ENCODE data around the gene MYL9. TPM values are rescaled to one million over a fixed set of nuclear protein-coding genes. Genes with fewer than 3 reads are reported as not detected.

MYL9 gene
- polyA plus RNA-seq, 2 of the 4 experiments (the other 2 are of a cell fraction), result 2.2 to 29.5 TPM

- ATAC-seq (no peak), DNase-seq (ENCODE audit: low read depth in 1 of 2, low spot score in 1 of 2) (no peak), FAIRE-seq (no peak)
- Histone ChIP-seq H3K4me2 (no peak overlapping the region), H3K27ac (no peak overlapping the region), H3K9me3 (no peaks in the 10 kb centered on the region), H3K4me3 (no peak overlapping the region), H3K4me1 (no peaks in the 10 kb centered on the region)
- WGBS (ENCODE audit: missing lambda C conversion rate), result 95% methylated on average over 5 of the region's 6 CpGs
- ChIA-PET POLR2A (no interaction called here), CTCF (no interaction called here)
- TF ChIP-seq PHF8 (IDR thresholded peaks at IDR 0.05; ENCODE audit: borderline replicate concordance, low read depth), result no peak
- TF ChIP-seq PBX3 (IDR thresholded peaks at IDR 0.05), result no peak
- TF ChIP-seq POLR2AphosphoS2 (conservative IDR thresholded peaks at IDR 0.05; ENCODE audit: low read length), result no peak
- no peak for TF ChIP-seq JUN (IDR thresholded peaks at IDR 0.05)
- no peak for TF ChIP-seq POLR2A (IDR thresholded peaks at IDR 0.05; ENCODE audit: low read length)
- TF ChIP-seq, protein P1, sequence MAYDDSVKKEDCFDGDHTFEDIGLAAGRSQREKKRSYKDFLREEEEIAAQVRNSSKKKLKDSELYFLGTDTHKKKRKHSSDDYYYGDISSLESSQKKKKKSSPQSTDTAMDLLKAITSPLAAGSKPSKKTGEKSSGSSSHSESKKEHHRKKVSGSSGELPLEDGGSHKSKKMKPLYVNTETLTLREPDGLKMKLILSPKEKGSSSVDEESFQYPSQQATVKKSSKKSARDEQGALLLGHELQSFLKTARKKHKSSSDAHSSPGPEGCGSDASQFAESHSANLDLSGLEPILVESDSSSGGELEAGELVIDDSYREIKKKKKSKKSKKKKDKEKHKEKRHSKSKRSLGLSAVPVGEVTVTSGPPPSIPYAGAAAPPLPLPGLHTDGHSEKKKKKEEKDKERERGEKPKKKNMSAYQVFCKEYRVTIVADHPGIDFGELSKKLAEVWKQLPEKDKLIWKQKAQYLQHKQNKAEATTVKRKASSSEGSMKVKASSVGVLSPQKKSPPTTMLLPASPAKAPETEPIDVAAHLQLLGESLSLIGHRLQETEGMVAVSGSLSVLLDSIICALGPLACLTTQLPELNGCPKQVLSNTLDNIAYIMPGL (CRISPR knock-in tag; IDR thresholded peaks at IDR 0.05; ENCODE audit: borderline replicate concordance), result no peak
- TF ChIP-seq MYC (IDR thresholded peaks at IDR 0.05; ENCODE audit: borderline replicate concordance, low read length), result no peak
- no peak for TF ChIP-seq RARB (CRISPR knock-in tag; IDR thresholded peaks at IDR 0.05)
- no peak for TF ChIP-seq RFX5 (IDR thresholded peaks at IDR 0.05)
- no peak for TF ChIP-seq FOXS1 (CRISPR knock-in tag; IDR thresholded peaks at IDR 0.05)
Measured at GRCh38 chr20:36507746-36508145, 33.6 kb upstream of the MYL9 start.

GRCh38 chr20:36519012-36519719 lies 22.2 kb upstream of the MYL9 start:
- Histone ChIP-seq H3K27ac (no peak overlapping the region), H3K9me3 (no peaks in the 10 kb centered on the region), H3K4me2 (no peak overlapping the region), H3K4me1 (no peaks in the 10 kb centered on the region), H3K4me3 (no peak overlapping the region)
- ATAC-seq (no peak), FAIRE-seq (no peak), DNase-seq (ENCODE audit: low read depth in 1 of 2, low spot score in 1 of 2) (no peak)
- CTCF ChIA-PET, result interaction anchor here (0.6 to 1.2 kb wide), 3 partner anchors 16 to 325 kb away, joined by 3 to 5 read pairs (median 3); no protein-coding TSS in a partner anchor
- 93% methylated on average over 17 of the region's 17 CpGs for WGBS (ENCODE audit: missing lambda C conversion rate)
- POLR2A ChIA-PET, result no interaction called here
- no peak for TF ChIP-seq NPAS2 (CRISPR knock-in tag; IDR thresholded peaks at IDR 0.05; ENCODE audit: borderline replicate concordance)
- no peak for TF ChIP-seq MYC (IDR thresholded peaks at IDR 0.05; ENCODE audit: borderline replicate concordance, low read length)
- no peak for TF ChIP-seq EHF (CRISPR knock-in tag; IDR thresholded peaks at IDR 0.05)
- no peak for TF ChIP-seq CHD2 (IDR thresholded peaks at IDR 0.05; ENCODE audit: low read length, partially characterized antibody)
- no peak for TF ChIP-seq TP53 (CRISPR knock-in tag; IDR thresholded peaks at IDR 0.05)
- TF ChIP-seq USF2 (IDR thresholded peaks at IDR 0.05), result no peak
- TF ChIP-seq, protein P1 (CRISPR knock-in tag; IDR thresholded peaks at IDR 0.05; ENCODE audit: borderline replicate concordance), result no peak
- TF ChIP-seq MAZ (IDR thresholded peaks at IDR 0.05; ENCODE audit: borderline replicate concordance, low read depth, low read length), result no peak
- TF ChIP-seq RCOR1 (IDR thresholded peaks at IDR 0.05; ENCODE audit: low read depth, low read length), result no peak
- no peak for TF ChIP-seq HOXA7 (CRISPR knock-in tag; IDR thresholded peaks at IDR 0.05)

All from A549 (cell line).